GM23338 (cell line): Measurements from ENCODE around the gene HTR4. TPM values are rescaled to one million over a fixed set of nuclear protein-coding genes. Genes with fewer than 3 reads are reported as not detected.

ENCODE experiments used
- ATAC-seq: fragments of 200-7000 bp; cut with Tn5 transposase; 3 replicates; pipeline ENCODE4 v1.9.1; 2020
- DNase-seq: peaks from one replicate; pipeline ENCODE4 v3.0.0-alpha.2; 2015; ENCODE audit warnings: low spot score
- H2AFZ ChIP-seq: fragments of 200-600 bp; sonication (generic); 2 replicates; pipeline ENCODE4 v1.8.0; 2016; ENCODE audit warnings: antibody characterized with exemption, mild to moderate bottlenecking, moderate library complexity
- H3F3A ChIP-seq: fragments of 200-600 bp; sonication (generic); replicated peaks from 2 replicates; pipeline ENCODE4 v1.8.0; 2017; ENCODE audit warnings: antibody characterized with exemption, mixed run types, low read depth
- H3K27ac ChIP-seq: fragments of 200-600 bp; sonication (generic); 2 replicates; pipeline ENCODE4 v1.6.1; 2016; ENCODE audit warnings: low read depth
- H3K27me3 ChIP-seq: fragments of 200-600 bp; sonication (generic); 2 replicates; pipeline ENCODE4 v1.8.0; 2016; ENCODE audit warnings: mild to moderate bottlenecking, mixed run types, moderate library complexity; ENCODE audit not compliant: insufficient read depth
- H3K36me3 ChIP-seq: fragments of 200-600 bp; sonication (generic); 2 replicates; pipeline ENCODE4 v1.8.0; 2016; ENCODE audit warnings: mild to moderate bottlenecking; ENCODE audit not compliant: insufficient read depth
- H3K4me1 ChIP-seq: fragments of 200-600 bp; sonication (generic); 2 replicates; pipeline ENCODE4 v1.8.0; 2016; ENCODE audit warnings: mild to moderate bottlenecking, moderate library complexity; ENCODE audit not compliant: insufficient read depth
- H3K4me2 ChIP-seq: fragments of 200-600 bp; sonication (generic); 2 replicates; pipeline ENCODE4 v1.7.1; 2017; ENCODE audit warnings: mixed run types
- H3K4me3 ChIP-seq: fragments of 200-600 bp; sonication (generic); 2 replicates; pipeline ENCODE4 v1.6.1; 2016; ENCODE audit warnings: mixed run types
- H3K79me2 ChIP-seq: fragments of 200-600 bp; sonication (generic); replicated peaks from 2 replicates; pipeline ENCODE4 v1.8.0; 2017; ENCODE audit warnings: mild to moderate bottlenecking; ENCODE audit not compliant: insufficient read depth
- H3K9me2 ChIP-seq: fragments of 200-600 bp; sonication (generic); 2 replicates; pipeline ENCODE4 v1.8.0; 2017; ENCODE audit not compliant: insufficient read depth
- H4K20me1 ChIP-seq: fragments of 200-600 bp; sonication (generic); replicated peaks from 2 replicates; pipeline ENCODE4 v1.8.0; 2017; ENCODE audit warnings: mild to moderate bottlenecking; ENCODE audit not compliant: insufficient read depth
- H3K27ac Mint-ChIP-seq: 2 replicates; pipeline ENCODE4 v1.8.0; 2020; ENCODE audit warnings: inconsistent platforms, mild to moderate bottlenecking, moderate library complexity, mixed read lengths
- H3K27me3 Mint-ChIP-seq: 3 replicates; pipeline ENCODE4 v1.8.0; 2022; ENCODE audit warnings: low read depth, mild to moderate bottlenecking, moderate library complexity, mixed read lengths, inconsistent platforms; ENCODE audit not compliant: insufficient read depth, poor library complexity
- H3K36me3 Mint-ChIP-seq: 3 replicates; pipeline ENCODE4 v1.8.0; 2021; ENCODE audit warnings: low read depth, mild to moderate bottlenecking, inconsistent platforms, moderate library complexity, mixed read lengths
- H3K4me1 Mint-ChIP-seq: 3 replicates; pipeline ENCODE4 v1.8.0; 2020; ENCODE audit warnings: mild to moderate bottlenecking, inconsistent platforms, mixed read lengths
- H3K4me3 Mint-ChIP-seq: 3 replicates; pipeline ENCODE4 v1.8.0; 2021; ENCODE audit warnings: moderate library complexity, mild to moderate bottlenecking, inconsistent platforms, mixed read lengths
- H3K9me3 Mint-ChIP-seq: 3 replicates; pipeline ENCODE4 v1.8.0; 2020; ENCODE audit warnings: moderate library complexity, mild to moderate bottlenecking, inconsistent platforms, mixed read lengths
- EZH2phosphoT487 ChIP-seq: fragments of 200-600 bp; sonication (generic); IDR thresholded peaks from one replicate; pipeline ENCODE4 v1.8.1; 2018; ENCODE audit warnings: antibody characterized with exemption; ENCODE audit not compliant: unreplicated experiment
- POLR2AphosphoS5 ChIP-seq: IDR thresholded peaks from 2 replicates; pipeline ENCODE4 v1.6.1; 2016; ENCODE audit warnings: antibody characterized with exemption, low read depth
- REST ChIP-seq: IDR thresholded peaks from one replicate; pipeline ENCODE4 v1.6.1; 2018; ENCODE audit warnings: antibody characterized with exemption; ENCODE audit not compliant: unreplicated experiment
- STAT1 ChIP-seq: IDR thresholded peaks from one replicate; pipeline ENCODE4 v1.6.1; 2016; ENCODE audit warnings: antibody characterized with exemption; ENCODE audit not compliant: unreplicated experiment
- ZNF114 ChIP-seq: fragments of 250-450 bp; sonication (Bioruptor Pico); IDR thresholded peaks from 2 replicates; pipeline ENCODE4 v1.5.0; 2020; ENCODE audit warnings: mild to moderate bottlenecking, moderate library complexity
- ZNF331 ChIP-seq: fragments of 250-450 bp; sonication (Bioruptor Pico); IDR thresholded peaks from 2 replicates; pipeline ENCODE4 v1.5.0; 2020; ENCODE audit warnings: low read depth, mild to moderate bottlenecking, moderate library complexity
- polyA plus RNA-seq: library from polyadenylated mRNA; unstranded; fragments of >200 nt; fragmentation: Nextera tagmentation; extraction: Ambion mirVana; gene quantifications from 2 replicates; pipeline ENCODE4 v1.2.1, GENCODE V29; 2016
- total RNA-seq: library from RNA; depleted of rRNA; stranded (reverse); fragments of >200 nt; shearing (Covaris generic); gene quantifications from 2 replicates; pipeline ENCODE4 v1.2.3, GENCODE V29; 2014
- TF ChIP-seq, protein P1 (sequence below), 2 experiments: fragments of 200-600 bp in 1 of 2; sonication (generic) in 1 of 2; conservative IDR thresholded peaks; 2 replicates each; pipeline versions ENCODE4 v1.5.1 to v1.6.1; 2016 to 2017; ENCODE audit warnings: antibody characterized with exemption in 2 of 2, low read depth in 2 of 2, mild to moderate bottlenecking in 2 of 2, moderate library complexity in 1 of 2

HTR4 gene
- total and polyA plus RNA-seq, 2 experiments from 2014 or later: 0.10 TPM; not detected in 1

DNA sequence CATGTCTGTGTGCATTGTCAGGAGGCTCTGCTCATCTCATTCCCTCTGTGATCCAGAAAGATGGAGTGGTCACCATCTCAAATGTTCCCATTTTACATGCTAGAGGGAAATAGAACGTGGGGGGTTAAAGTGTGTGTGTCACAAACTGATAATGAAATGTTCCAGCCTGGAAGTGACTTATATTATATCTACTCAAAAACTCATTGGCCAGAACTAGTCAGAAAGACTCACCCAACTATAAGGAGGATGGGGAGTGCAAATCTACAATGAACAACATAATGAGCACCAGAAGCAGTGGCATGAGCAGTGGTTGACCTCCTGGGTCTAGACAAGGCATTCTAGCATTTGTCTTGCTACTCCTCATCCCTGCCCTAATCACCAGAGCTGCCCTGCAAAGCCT, 81.0 kb downstream of the HTR4 start (continued):
- TF ChIP-seq REST: no peak

DNA sequence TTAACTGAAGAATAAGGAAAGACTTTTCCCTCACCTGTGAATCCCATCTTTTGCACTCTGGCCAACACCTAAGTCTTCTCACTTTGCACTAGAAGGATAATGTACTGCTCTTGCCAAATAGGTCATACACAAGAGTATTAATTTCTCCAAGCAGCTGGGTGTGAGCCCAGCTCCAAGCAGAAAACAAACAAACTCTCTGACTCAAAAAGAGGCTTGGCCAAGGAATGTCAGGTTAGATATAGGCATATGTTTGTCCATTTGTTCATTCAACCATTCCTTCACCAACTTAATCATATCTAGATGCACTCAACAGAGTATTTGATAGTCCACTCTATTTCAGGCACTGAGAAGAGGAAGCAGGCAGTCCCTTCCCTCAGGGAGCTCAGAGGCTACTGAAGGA, 84.4 kb downstream of the HTR4 start:
- Histone ChIP-seq H3K4me1 (no peaks in the 10 kb centered on the region), H3F3A (no peaks in the 10 kb centered on the region), H3K4me3 (no peak overlapping the region), H3K9me2 (no peaks in the 10 kb centered on the region), H3K27me3 (no peaks in the 10 kb centered on the region), H2AFZ (no peak overlapping the region), H3K79me2 (no peaks in the 10 kb centered on the region), H4K20me1 (no peaks in the 10 kb centered on the region), H3K36me3 (no peaks in the 10 kb centered on the region), H3K27ac (no peak overlapping the region), H3K4me2 (no peak overlapping the region)
- TF ChIP-seq, protein P1, sequence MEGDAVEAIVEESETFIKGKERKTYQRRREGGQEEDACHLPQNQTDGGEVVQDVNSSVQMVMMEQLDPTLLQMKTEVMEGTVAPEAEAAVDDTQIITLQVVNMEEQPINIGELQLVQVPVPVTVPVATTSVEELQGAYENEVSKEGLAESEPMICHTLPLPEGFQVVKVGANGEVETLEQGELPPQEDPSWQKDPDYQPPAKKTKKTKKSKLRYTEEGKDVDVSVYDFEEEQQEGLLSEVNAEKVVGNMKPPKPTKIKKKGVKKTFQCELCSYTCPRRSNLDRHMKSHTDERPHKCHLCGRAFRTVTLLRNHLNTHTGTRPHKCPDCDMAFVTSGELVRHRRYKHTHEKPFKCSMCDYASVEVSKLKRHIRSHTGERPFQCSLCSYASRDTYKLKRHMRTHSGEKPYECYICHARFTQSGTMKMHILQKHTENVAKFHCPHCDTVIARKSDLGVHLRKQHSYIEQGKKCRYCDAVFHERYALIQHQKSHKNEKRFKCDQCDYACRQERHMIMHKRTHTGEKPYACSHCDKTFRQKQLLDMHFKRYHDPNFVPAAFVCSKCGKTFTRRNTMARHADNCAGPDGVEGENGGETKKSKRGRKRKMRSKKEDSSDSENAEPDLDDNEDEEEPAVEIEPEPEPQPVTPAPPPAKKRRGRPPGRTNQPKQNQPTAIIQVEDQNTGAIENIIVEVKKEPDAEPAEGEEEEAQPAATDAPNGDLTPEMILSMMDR (conservative IDR thresholded peaks at IDR 0.05; ENCODE audit: low read depth in 2 of 2): no peak
- no peak for TF ChIP-seq ZNF331 (CRISPR knock-in tag)
- no peak for TF ChIP-seq ZNF114
- no peak for TF ChIP-seq EZH2phosphoT487
- no peak for TF ChIP-seq STAT1
- TF ChIP-seq REST: no peak
- no peak for TF ChIP-seq POLR2AphosphoS5
- no peak overlapping the region for H3K27ac Mint-ChIP-seq
- H3K27me3 Mint-ChIP-seq: no peaks in the 10 kb centered on the region
- DNase-seq (no peak), ATAC-seq (no peak)
- H3K4me3 Mint-ChIP-seq: no peak overlapping the region
- no peaks in the 10 kb centered on the region for H3K4me1 Mint-ChIP-seq
- H3K9me3 Mint-ChIP-seq: no peaks in the 10 kb centered on the region
- H3K36me3 Mint-ChIP-seq: no peaks in the 10 kb centered on the region
